TTC549 (cell line): Measurements from ENCODE around the gene HOATZ.

Source experiments
- FAIRE-seq: peaks from 2 replicates; lab custom pipeline; 2012; peaks lifted over from hg19 to GRCh38; lab: Jason Lieb, UNC

The HOATZ gene

GRCh38 chr11:111523343-111523742, 8.8 kb downstream of the HOATZ start:
- no peak for FAIRE-seq

- no peak for FAIRE-seq
These were observed 9.5 kb downstream of the HOATZ start for GRCh38 chr11:111524056-111524455.

- FAIRE-seq = no peak
These were observed 10.9 kb downstream of the HOATZ start for GRCh38 chr11:111525456-111525855.

GRCh38 chr11:111526501-111526900, 11.9 kb downstream of the HOATZ start:
- FAIRE-seq = no peak

GRCh38 chr11:111527279-111527678, 12.7 kb downstream of the HOATZ start:
- FAIRE-seq = no peak

GRCh38 chr11:111528557-111528956, 14.0 kb downstream of the HOATZ start:
- FAIRE-seq = no peak

GRCh38 chr11:111530091-111530490, 15.5 kb downstream of the HOATZ start:
- no peak for FAIRE-seq

GRCh38 chr11:111531136-111531535, 16.6 kb downstream of the HOATZ start:
- no peak for FAIRE-seq

- no peak for FAIRE-seq
These were observed 17.2 kb downstream of the HOATZ start for GRCh38 chr11:111531687-111532364.

- FAIRE-seq = no peak
These were observed 17.8 kb downstream of the HOATZ start for GRCh38 chr11:111532365-111532709.

GRCh38 chr11:111535281-111535680, 20.7 kb downstream of the HOATZ start:
- FAIRE-seq = no peak

- FAIRE-seq = no peak
These were observed 22.8 kb downstream of the HOATZ start for GRCh38 chr11:111537336-111537860.

GRCh38 chr11:111538407-111539114, 24.0 kb downstream of the HOATZ start:
- FAIRE-seq = no peak

- FAIRE-seq = no peak
These were observed 25.0 kb downstream of the HOATZ start for GRCh38 chr11:111539426-111540113.

GRCh38 chr11:111540114-111540936, 25.7 kb downstream of the HOATZ start, which contains the start of gene LAYN:
LAYN (plus strand) TSS chr11:111540720; CDS start chr11:111540844, 124 bp downstream.
- FAIRE-seq = no peak

GRCh38 chr11:111540937-111541253, 26.3 kb downstream of the HOATZ start:
- FAIRE-seq = no peak

GRCh38 chr11:111541254-111542061, 26.9 kb downstream of the HOATZ start:
- no peak for FAIRE-seq

GRCh38 chr11:111542606-111543275, 28.2 kb downstream of the HOATZ start:
- FAIRE-seq = no peak

- no peak for FAIRE-seq
These were observed 33.9 kb downstream of the HOATZ start for GRCh38 chr11:111548525-111548924.

- no peak for FAIRE-seq
These were observed 34.8 kb downstream of the HOATZ start for GRCh38 chr11:111549196-111549868.

- FAIRE-seq = no peak
These were observed 35.3 kb downstream of the HOATZ start for GRCh38 chr11:111549869-111550203.
